ENCODE results near the gene RAC2. TPM values are rescaled to one million over a fixed set of nuclear protein-coding genes. Genes with fewer than 3 reads are reported as not detected.

RAC2 gene
- polyA plus RNA-seq, 2 of the 4 experiments (the other 2 are of a cell fraction) = 0.05 TPM; not detected in 1

GRCh38 chr22:37275134-37275533, 31.1 kb upstream of the RAC2 start:
- H3K4me1 ChIP-seq = no peaks in the 10 kb centered on the region
- FAIRE-seq (no peak), DNase-seq (ENCODE audit: low read depth in 1 of 2, low spot score in 1 of 2) (no peak), ATAC-seq (no peak)
- H3K4me3 ChIP-seq = no peak overlapping the region
- ChIA-PET CTCF (interaction anchor here (0.6 to 2.4 kb wide), 6 partner anchors 10 to 391 kb away, joined by 3 to 8 read pairs (median 3); no protein-coding TSS in a partner anchor), POLR2A (no interaction called here)
- 92% methylated on average over 11 of the region's 11 CpGs for WGBS (ENCODE audit: missing lambda C conversion rate)
- no peaks in the 10 kb centered on the region for H3K9me3 ChIP-seq
- TF ChIP-seq FOSL2 (IDR thresholded peaks at IDR 0.05) = no peak
- no peak for TF ChIP-seq FOSL2 (CRISPR knock-in tag; IDR thresholded peaks at IDR 0.05)
- no peak for TF ChIP-seq HOXA7 (CRISPR knock-in tag; IDR thresholded peaks at IDR 0.05)
- TF ChIP-seq EHMT2 (IDR thresholded peaks at IDR 0.05; ENCODE audit: low read depth) = no peak
- no peak for TF ChIP-seq JUNB (IDR thresholded peaks at IDR 0.05)
- no peak for TF ChIP-seq REST (IDR thresholded peaks at IDR 0.05)
- TF ChIP-seq HDAC2 (IDR thresholded peaks at IDR 0.05) = no peak
- TF ChIP-seq HEYL (CRISPR knock-in tag; IDR thresholded peaks at IDR 0.05) = no peak
- TF ChIP-seq RARB (CRISPR knock-in tag; IDR thresholded peaks at IDR 0.05) = no peak
- TF ChIP-seq JUN (IDR thresholded peaks at IDR 0.05) = no peak
- no peak for TF ChIP-seq RAD21 (conservative IDR thresholded peaks at IDR 0.05 in 1 of 2, IDR thresholded peaks at IDR 0.05 in 1 of 2)
- TF ChIP-seq HES2 (IDR thresholded peaks at IDR 0.05) = no peak
- no peak for TF ChIP-seq SMC3 (IDR thresholded peaks at IDR 0.05)
- no peak for TF ChIP-seq RNF2 (IDR thresholded peaks at IDR 0.05; ENCODE audit: borderline replicate concordance, low read depth)
- TF ChIP-seq E2F6 (IDR thresholded peaks at IDR 0.05; ENCODE audit: borderline replicate concordance, low read depth) = no peak
- TF ChIP-seq NPAS2 (CRISPR knock-in tag; IDR thresholded peaks at IDR 0.05; ENCODE audit: borderline replicate concordance) = no peak
- no peak for TF ChIP-seq TP53 (CRISPR knock-in tag; IDR thresholded peaks at IDR 0.05)
- TF ChIP-seq MAX (IDR thresholded peaks at IDR 0.05) = no peak
- TF ChIP-seq EHF (CRISPR knock-in tag; IDR thresholded peaks at IDR 0.05) = no peak
- no peak overlapping the region for H3K27ac ChIP-seq
- no peak overlapping the region for H3K4me2 ChIP-seq

GRCh38 chr22:37274380-37274862, 30.4 kb upstream of the RAC2 start:
- TF ChIP-seq RARB (CRISPR knock-in tag; IDR thresholded peaks at IDR 0.05) (no peak), CHD4 (IDR thresholded peaks at IDR 0.05; ENCODE audit: borderline replicate concordance) (no peak), RNF2 (IDR thresholded peaks at IDR 0.05; ENCODE audit: borderline replicate concordance, low read depth) (no peak), EP300 (IDR thresholded peaks at IDR 0.05) (no peak), RCOR1 (IDR thresholded peaks at IDR 0.05; ENCODE audit: low read depth, low read length) (no peak), JUNB (IDR thresholded peaks at IDR 0.05) (no peak), E2F6 (IDR thresholded peaks at IDR 0.05; ENCODE audit: borderline replicate concordance, low read depth) (no peak), TP53 (CRISPR knock-in tag; IDR thresholded peaks at IDR 0.05) (no peak), JUN (IDR thresholded peaks at IDR 0.05) (no peak), ZFP36 (IDR thresholded peaks at IDR 0.05; ENCODE audit: borderline replicate concordance, partially characterized antibody) (no peak), HOXA7 (CRISPR knock-in tag; IDR thresholded peaks at IDR 0.05) (no peak), FOSL2 (IDR thresholded peaks at IDR 0.05) (no peak), FOSL2 (CRISPR knock-in tag; IDR thresholded peaks at IDR 0.05) (no peak), ZC3H11A (IDR thresholded peaks at IDR 0.05) (no peak), EHF (CRISPR knock-in tag; IDR thresholded peaks at IDR 0.05) (no peak), CBX2 (IDR thresholded peaks at IDR 0.05; ENCODE audit: borderline replicate concordance, low read depth) (no peak), MAX (IDR thresholded peaks at IDR 0.05) (no peak)
- Histone ChIP-seq H3K4me1 (no peaks in the 10 kb centered on the region), H3K4me3 (no peak overlapping the region), H3K4me2 (no peak overlapping the region), H3K27ac (no peak overlapping the region; a peak in 1 of 6 replicates), H3K9me3 (no peaks in the 10 kb centered on the region)
- DNase-seq (ENCODE audit: low read depth in 1 of 2, low spot score in 1 of 2) (no peak), ATAC-seq (no peak), FAIRE-seq (no peak)
- POLR2A ChIA-PET = no interaction called here
- CTCF ChIA-PET = interaction anchor here (0.8 to 2.4 kb wide), 3 partner anchors 10 to 42 kb away, joined by 3 to 8 read pairs (median 4); no protein-coding TSS in a partner anchor
- WGBS (ENCODE audit: missing lambda C conversion rate) = 48% methylated on average over 4 of the region's 12 CpGs
